H9 (cell line): ENCODE results near the gene CLIC3. TPM values are rescaled to one million over a fixed set of nuclear protein-coding genes. Genes with fewer than 3 reads are reported as not detected.
A peak's percentile ranks its signal among the peaks of the same experiment; 100 is the strongest.

ENCODE experiments used
- DNase-seq: peaks from one replicate; pipeline ENCODE4 v3.0.0-alpha.2; 2017
- H2AFZ ChIP-seq: one replicate; pipeline ENCODE4 v1.6.1; 2013; ENCODE audit warnings: mild to moderate bottlenecking, low read length, control low read depth, moderate library complexity
- H2AK5ac ChIP-seq: 2 replicates; pipeline ENCODE4 v1.6.1; 2013; ENCODE audit warnings: low read length, control low read depth, mixed read lengths; ENCODE audit not compliant: insufficient read length
- H2BK120ac ChIP-seq: one replicate; pipeline ENCODE4 v1.6.1; 2013; ENCODE audit warnings: low read depth, mild to moderate bottlenecking, low read length, control low read depth, inconsistent platforms; ENCODE audit not compliant: poor library complexity, severe bottlenecking
- H2BK12ac ChIP-seq: 2 replicates; pipeline ENCODE4 v1.6.1; 2013; ENCODE audit warnings: low read length, control low read depth, mixed read lengths, low read depth; ENCODE audit not compliant: insufficient read length
- H2BK15ac ChIP-seq: 2 replicates; pipeline ENCODE4 v1.6.1; 2013; ENCODE audit warnings: low read depth, low read length, control low read depth
- H2BK20ac ChIP-seq: one replicate; pipeline ENCODE4 v1.6.1; 2013; ENCODE audit warnings: low read depth, mild to moderate bottlenecking, low read length, control low read depth, inconsistent platforms; ENCODE audit not compliant: poor library complexity, severe bottlenecking
- H2BK5ac ChIP-seq: 2 replicates; pipeline ENCODE4 v1.6.1; 2013; ENCODE audit warnings: low read length, control low read depth, mixed read lengths; ENCODE audit not compliant: insufficient read length
- H3K14ac ChIP-seq: 2 replicates; pipeline ENCODE4 v1.6.1; 2013; ENCODE audit warnings: low read length, control low read depth; ENCODE audit not compliant: insufficient read depth
- H3K18ac ChIP-seq: 2 replicates; pipeline ENCODE4 v1.6.1; 2013; ENCODE audit warnings: low read depth, mild to moderate bottlenecking, mixed read lengths, low read length, control low read depth; ENCODE audit not compliant: insufficient read length
- H3K23ac ChIP-seq: 2 replicates; pipeline ENCODE4 v1.6.1; 2013; ENCODE audit warnings: low read length, control low read depth, mixed read lengths, low read depth; ENCODE audit not compliant: insufficient read length
- H3K23me2 ChIP-seq: 2 replicates; pipeline ENCODE4 v1.6.1; 2013; ENCODE audit warnings: low read depth, mild to moderate bottlenecking, mixed read lengths, low read length, control low read depth; ENCODE audit not compliant: insufficient read length, poor library complexity, severe bottlenecking
- H3K27ac ChIP-seq: 2 replicates; pipeline ENCODE4 v1.5.1; 2013; ENCODE audit warnings: low read length, control low read depth, mixed read lengths, low read depth; ENCODE audit not compliant: insufficient read length
- H3K27me3 ChIP-seq: 2 replicates; pipeline ENCODE4 v1.6.1; 2013; ENCODE audit warnings: low read length, control low read depth, inconsistent platforms; ENCODE audit not compliant: insufficient read depth
- H3K4ac ChIP-seq: 2 replicates; pipeline ENCODE4 v1.6.1; 2013; ENCODE audit warnings: low read depth, mild to moderate bottlenecking, control low read depth, inconsistent platforms, low read length, moderate library complexity
- H3K4me1 ChIP-seq: 2 replicates; pipeline ENCODE4 v1.6.1; 2013; ENCODE audit warnings: low read length, control low read depth, inconsistent platforms; ENCODE audit not compliant: insufficient read depth
- H3K4me2 ChIP-seq: 2 replicates; pipeline ENCODE4 v1.6.1; 2013; ENCODE audit warnings: low read length, control low read depth, mixed read lengths; ENCODE audit not compliant: insufficient read length, insufficient read depth
- H3K56ac ChIP-seq: 2 replicates; pipeline ENCODE4 v1.6.1; 2013; ENCODE audit warnings: low read depth, mild to moderate bottlenecking, mixed read lengths, low read length, control low read depth; ENCODE audit not compliant: insufficient read length
- H3K79me1 ChIP-seq: 2 replicates; pipeline ENCODE4 v1.6.1; 2013; ENCODE audit warnings: low read depth, mild to moderate bottlenecking, moderate library complexity, low read length, control low read depth, inconsistent platforms; ENCODE audit not compliant: insufficient read depth, poor library complexity, severe bottlenecking
- H3K79me2 ChIP-seq: 2 replicates; pipeline ENCODE4 v1.6.1; 2013; ENCODE audit warnings: low read length, control low read depth, inconsistent platforms; ENCODE audit not compliant: insufficient read depth
- H3K9ac ChIP-seq: 2 replicates; pipeline ENCODE4 v1.6.1; 2013; ENCODE audit warnings: low read length, control low read depth, mixed read lengths; ENCODE audit not compliant: insufficient read length; ENCODE audit errors: extremely low read depth
- H3K9me3 ChIP-seq: one replicate; pipeline ENCODE4 v1.6.1; 2013; ENCODE audit warnings: low read depth, low read length, inconsistent platforms; ENCODE audit not compliant: control insufficient read depth
- H3T11ph ChIP-seq: one replicate; pipeline ENCODE4 v1.6.1; 2013; ENCODE audit warnings: mild to moderate bottlenecking, low read length, control low read depth, inconsistent platforms
- H4K20me1 ChIP-seq: one replicate; pipeline ENCODE4 v1.6.1; 2013; ENCODE audit not compliant: control insufficient read depth, insufficient read length, insufficient read depth
- H4K5ac ChIP-seq: 2 replicates; pipeline ENCODE4 v1.6.1; 2013; ENCODE audit warnings: low read depth, mild to moderate bottlenecking, mixed read lengths, low read length, control low read depth; ENCODE audit not compliant: insufficient read length
- H4K8ac ChIP-seq: replicated peaks from 2 replicates; pipeline ENCODE4 v1.6.1; 2013; ENCODE audit warnings: low read length, control low read depth, mixed read lengths, low read depth; ENCODE audit not compliant: insufficient read length
- H4K91ac ChIP-seq: 2 replicates; pipeline ENCODE4 v1.6.1; 2013; ENCODE audit warnings: low read depth, mild to moderate bottlenecking, moderate library complexity, mixed read lengths, low read length, control low read depth; ENCODE audit not compliant: insufficient read length
- H3K27ac Mint-ChIP-seq, 3 experiments: 2 replicates in 2 of 3; 3 replicates in 1 of 3; pipeline ENCODE4 v1.8.0; 2020 to 2021; ENCODE audit warnings: mixed read lengths in 3 of 3, mild to moderate bottlenecking in 1 of 3, moderate library complexity in 1 of 3
- H3K27me3 Mint-ChIP-seq: 2 replicates; pipeline ENCODE4 v1.8.0; 2021; ENCODE audit warnings: low read depth, mild to moderate bottlenecking, moderate library complexity, mixed read lengths
- H3K36me3 Mint-ChIP-seq, 3 experiments: 2 replicates in 2 of 3; 3 replicates in 1 of 3; pipeline ENCODE4 v1.8.0; 2020 to 2021; ENCODE audit warnings: low read depth in 3 of 3, mixed read lengths in 3 of 3; ENCODE audit not compliant: insufficient read depth in 1 of 3
- H3K4me1 Mint-ChIP-seq, 2 experiments: 2 replicates each; pipeline ENCODE4 v1.8.0; 2020; ENCODE audit warnings: mixed read lengths in 2 of 2
- H3K4me3 Mint-ChIP-seq, 2 experiments: 2 replicates in 1 of 2; 3 replicates in 1 of 2; pipeline ENCODE4 v1.8.0; 2020 to 2021; ENCODE audit warnings: mild to moderate bottlenecking in 2 of 2, mixed read lengths in 2 of 2, moderate library complexity in 1 of 2
- H3K9me3 Mint-ChIP-seq, 2 experiments: 2 replicates in 1 of 2; 3 replicates in 1 of 2; pipeline ENCODE4 v1.8.0; 2020; ENCODE audit warnings: mild to moderate bottlenecking in 2 of 2, mixed read lengths in 2 of 2, moderate library complexity in 1 of 2
- WGBS: extraction: QIAGEN DNeasy Blood & Tissue Kit; methylation state at CpG from one replicate; pipeline ENCODE4 v1.1.7; 2013; ENCODE audit warnings: missing lambda C conversion rate, low lambda C conversion rate, mixed read lengths; ENCODE audit not compliant: insufficient read length; ENCODE audit errors: extremely low coverage; 5-methylcytosine and 5-hydroxymethylcytosine counted together
- total RNA-seq: library from RNA; stranded (reverse); gene quantifications from 2 replicates; pipeline ENCODE4 v1.2.1, GENCODE V29; 2021
- TF ChIP-seq, protein P1 (sequence below): fragments of 200-600 bp; sonication (generic); conservative IDR thresholded peaks from 3 replicates; pipeline ENCODE4 v1.8.0; 2021; ENCODE audit warnings: antibody characterized with exemption, mild to moderate bottlenecking

Gene CLIC3
- total RNA-seq, 1 experiment from 2014 or later, result 0.31 TPM

DNA sequence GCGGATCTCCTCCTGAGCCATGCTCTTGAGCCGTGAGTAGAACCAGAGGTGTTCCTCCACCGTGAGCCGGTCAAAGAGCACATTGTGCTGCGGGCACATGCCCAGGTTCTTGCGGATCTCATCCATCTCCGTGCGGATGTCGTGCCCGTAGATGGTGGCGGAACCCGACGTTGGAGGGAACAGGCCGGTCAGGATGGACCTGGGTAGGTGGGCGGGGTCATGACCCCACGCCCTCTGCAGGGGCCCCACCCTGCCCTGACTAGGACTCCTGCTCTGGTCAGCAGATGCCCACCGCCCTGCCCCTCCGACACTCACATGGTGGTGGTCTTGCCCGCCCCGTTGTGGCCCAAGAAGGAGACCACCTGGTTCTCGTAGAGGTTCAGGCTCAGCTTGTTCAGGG lies 19.6 kb upstream of the CLIC3 start:
- H3K18ac ChIP-seq, result no peak overlapping the region
- no peaks in the 10 kb centered on the region for H3K27me3 ChIP-seq
- no peak overlapping the region for H3K27ac Mint-ChIP-seq
- H3K9ac ChIP-seq, result no peak overlapping the region
- no peak overlapping the region; the same call in 1 of the 2 replicates for H3K14ac ChIP-seq
- WGBS, result no CpG with 5 or more reads among the region's 21 CpGs
- H3K27me3 Mint-ChIP-seq, result no peaks in the 10 kb centered on the region; the same call in 1 of the 2 replicates
- no peak for DNase-seq
- no peak overlapping the region for H3K23ac ChIP-seq
- H4K8ac ChIP-seq, result no peak overlapping the region
- no peak overlapping the region for H4K91ac ChIP-seq
- H2AK5ac ChIP-seq, result no peak overlapping the region
- no peak overlapping the region for H2BK20ac ChIP-seq
- no peak overlapping the region for H2BK5ac ChIP-seq
- H3K27ac ChIP-seq, result no peak overlapping the region
- H3K4me1 ChIP-seq, result no peaks in the 10 kb centered on the region
- no peak overlapping the region for H2BK15ac ChIP-seq
- H4K5ac ChIP-seq, result no peak overlapping the region
- H3K23me2 ChIP-seq, result no peaks in the 10 kb centered on the region
- TF ChIP-seq, protein P1, sequence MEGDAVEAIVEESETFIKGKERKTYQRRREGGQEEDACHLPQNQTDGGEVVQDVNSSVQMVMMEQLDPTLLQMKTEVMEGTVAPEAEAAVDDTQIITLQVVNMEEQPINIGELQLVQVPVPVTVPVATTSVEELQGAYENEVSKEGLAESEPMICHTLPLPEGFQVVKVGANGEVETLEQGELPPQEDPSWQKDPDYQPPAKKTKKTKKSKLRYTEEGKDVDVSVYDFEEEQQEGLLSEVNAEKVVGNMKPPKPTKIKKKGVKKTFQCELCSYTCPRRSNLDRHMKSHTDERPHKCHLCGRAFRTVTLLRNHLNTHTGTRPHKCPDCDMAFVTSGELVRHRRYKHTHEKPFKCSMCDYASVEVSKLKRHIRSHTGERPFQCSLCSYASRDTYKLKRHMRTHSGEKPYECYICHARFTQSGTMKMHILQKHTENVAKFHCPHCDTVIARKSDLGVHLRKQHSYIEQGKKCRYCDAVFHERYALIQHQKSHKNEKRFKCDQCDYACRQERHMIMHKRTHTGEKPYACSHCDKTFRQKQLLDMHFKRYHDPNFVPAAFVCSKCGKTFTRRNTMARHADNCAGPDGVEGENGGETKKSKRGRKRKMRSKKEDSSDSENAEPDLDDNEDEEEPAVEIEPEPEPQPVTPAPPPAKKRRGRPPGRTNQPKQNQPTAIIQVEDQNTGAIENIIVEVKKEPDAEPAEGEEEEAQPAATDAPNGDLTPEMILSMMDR, result no peak
- no peak overlapping the region for H2BK120ac ChIP-seq
- H3K9me3 Mint-ChIP-seq, result no peaks in the 10 kb centered on the region
- no peaks in the 10 kb centered on the region for H3K79me2 ChIP-seq
- peaks cover 2% of the 10 kb centered on the region for H4K20me1 ChIP-seq
- H2AFZ ChIP-seq, result no peak overlapping the region
- H3K4ac ChIP-seq, result no peak overlapping the region
- H3K36me3 Mint-ChIP-seq, result peaks cover 4 to 13% (median 8%) of the 10 kb centered on the region in 3 experiments; a peak in 5 of 7 replicates
- no peak overlapping the region for H3K56ac ChIP-seq
- no peaks in the 10 kb centered on the region for H3K79me1 ChIP-seq
- H2BK12ac ChIP-seq, result no peak overlapping the region
- no peak overlapping the region for H3K4me2 ChIP-seq
- peak overlapping the region in 1 of 2 experiments; percentile 25; a peak in 1 of 5 replicates for H3K4me3 Mint-ChIP-seq
- H3K9me3 ChIP-seq, result no peaks in the 10 kb centered on the region
- no peak overlapping the region for H3T11ph ChIP-seq
- H3K4me1 Mint-ChIP-seq, result no peaks in the 10 kb centered on the region; a peak in 1 of 4 replicates
